SH-SY5Y (cell line): Measurements from ENCODE around the gene GTPBP4.

Source experiments
- GATA2 ChIP-seq: IDR thresholded peaks from 2 replicates; pipeline ENCODE4 v1.6.1; 2011; ENCODE audit warnings: mild to moderate bottlenecking, low read depth, low read length
- GATA3 ChIP-seq: IDR thresholded peaks from 2 replicates; pipeline ENCODE4 v1.6.1; 2011; ENCODE audit warnings: low read depth, mild to moderate bottlenecking, low read length, moderate library complexity

- no peak for TF ChIP-seq GATA2
- TF ChIP-seq GATA3, result no peak
Measured at GRCh38 chr10:1036341-1036791, 48.1 kb downstream of the GTPBP4 start.
